Esophagus squamous epithelium (tissue), 5 donors: ENCODE measurements around the gene KRTAP5-1. TPM values are rescaled to one million over a fixed set of nuclear protein-coding genes. Genes with fewer than 3 reads are reported as not detected.

Experiments used
- DNase-seq: peaks from one replicate; lab custom pipeline; 2025; lab: John Stamatoyannopoulos, UW
- H3K27ac ChIP-seq, 4 donors: fragments of 200-600 bp; sonication (generic); one replicate each; pipeline ENCODE4 v1.5.1; 2016 to 2019; ENCODE audit warnings: mild to moderate bottlenecking in 1 of 4
- H3K27me3 ChIP-seq, 4 donors: fragments of 200-600 bp; sonication (generic); 1 replicate in 3 of 4; 2 replicates in 1 of 4; pipeline versions ENCODE4 v1.5.1 to v1.6.0; 2017 to 2021; ENCODE audit warnings: antibody characterized with exemption in 1 of 4
- H3K36me3 ChIP-seq, 3 donors: fragments of 200-600 bp; sonication (generic); one replicate each; pipeline ENCODE4 v1.5.1; 2016 to 2019
- H3K4me1 ChIP-seq, 3 donors: fragments of 200-600 bp; sonication (generic); one replicate each; pipeline ENCODE4 v1.5.1; 2017 to 2019
- H3K4me3 ChIP-seq, 4 donors: fragments of 200-600 bp; sonication (generic); 1 replicate in 3 of 4; 2 replicates in 1 of 4; pipeline ENCODE4 v1.5.1; 2016 to 2019; ENCODE audit warnings: mild to moderate bottlenecking in 2 of 4, moderate library complexity in 1 of 4
- H3K9me3 ChIP-seq, 3 donors: fragments of 200-600 bp; sonication (generic); one replicate each; pipeline ENCODE4 v1.5.1; 2016 to 2019
- CTCF ChIP-seq, 6 experiments: fragments of 450-650 bp in 4 of 6; fragments of 200-600 bp in 2 of 6; sonication (generic) in 2 of 6; IDR thresholded peaks; one replicate each; pipeline ENCODE4 v1.5.1; 2016 to 2019; ENCODE audit warnings: antibody characterized with exemption in 6 of 6, mild to moderate bottlenecking in 4 of 6, moderate library complexity in 4 of 6
- POLR2A ChIP-seq, 4 donors: fragments of 450-650 bp; IDR thresholded peaks; one replicate each; pipeline ENCODE4 v1.6.1; 2017; ENCODE audit warnings: antibody characterized with exemption in 4 of 4, mild to moderate bottlenecking in 4 of 4, moderate library complexity in 3 of 4
- WGBS, 2 donors: methylation state at CpG; one replicate each; pipeline ENCODE4 v1.1.5; 2018; 5-methylcytosine and 5-hydroxymethylcytosine counted together
- intact Hi-C: fragments of 100-400 bp; cut with DNase I; formaldehyde crosslinking; loops from one replicate; pipeline ENCODE4 v1.15.0; 2022
- total RNA-seq, 4 donors: library from RNA; depleted of rRNA; stranded (reverse); fragments of >200 nt; gene quantifications; one replicate each; pipeline ENCODE4 v1.1.0, GENCODE V29; 2016
- donor health status: DM: yes; HTN: yes; CAD: no.

The KRTAP5-1 gene
- total RNA-seq, 4 donors from 2014 or later: not detected

GRCh38 chr11:1571760-1572196 lies 13.3 kb downstream of the KRTAP5-1 start:
- WGBS, 2 donors: no CpG with 5 or more reads among the region's 91 CpGs
- Histone ChIP-seq H3K4me3 (peak overlapping the region; percentile 2 to 71 (median 52)), H3K4me1 (peaks cover 22 to 52% (median 28%) of the 10 kb centered on the region in 3 donors), H3K9me3 (no peaks in the 10 kb centered on the region), H3K36me3 (no peaks in the 10 kb centered on the region), H3K27me3 (peaks cover 0 to 64% (median 7%) of the 10 kb centered on the region in 4 donors), H3K27ac (peak overlapping the region in 3 of 4 donors; percentile 53 to 80 (median 74))
- TF ChIP-seq POLR2A (IDR thresholded peaks at IDR 0.05): no peak
- intact Hi-C loops: loop anchor here (10.0 kb wide), 1 partner anchor 367 kb away; no protein-coding TSS in a partner anchor
- DNase-seq: no peak

GRCh38 chr11:1570896-1571759 lies 14.0 kb downstream of the KRTAP5-1 start:
- intact Hi-C loops: loop anchor here (10.0 kb wide), 1 partner anchor 366 kb away; no protein-coding TSS in a partner anchor
- TF ChIP-seq CTCF (IDR thresholded peaks at IDR 0.05) (no peak), POLR2A (IDR thresholded peaks at IDR 0.05) (no peak)
- no CpG with 5 or more reads among the region's 58 CpGs for WGBS, 2 donors
- Histone ChIP-seq H3K27me3 (peaks cover 0 to 64% (median 7%) of the 10 kb centered on the region in 4 donors), H3K9me3 (no peaks in the 10 kb centered on the region), H3K27ac (peak overlapping the region in 3 of 4 donors; percentile 53 to 80 (median 74)), H3K36me3 (no peaks in the 10 kb centered on the region), H3K4me1 (peaks cover 22 to 52% (median 28%) of the 10 kb centered on the region in 3 donors), H3K4me3 (peak overlapping the region; percentile 2 to 65 (median 52))
- no peak for DNase-seq

DNA sequence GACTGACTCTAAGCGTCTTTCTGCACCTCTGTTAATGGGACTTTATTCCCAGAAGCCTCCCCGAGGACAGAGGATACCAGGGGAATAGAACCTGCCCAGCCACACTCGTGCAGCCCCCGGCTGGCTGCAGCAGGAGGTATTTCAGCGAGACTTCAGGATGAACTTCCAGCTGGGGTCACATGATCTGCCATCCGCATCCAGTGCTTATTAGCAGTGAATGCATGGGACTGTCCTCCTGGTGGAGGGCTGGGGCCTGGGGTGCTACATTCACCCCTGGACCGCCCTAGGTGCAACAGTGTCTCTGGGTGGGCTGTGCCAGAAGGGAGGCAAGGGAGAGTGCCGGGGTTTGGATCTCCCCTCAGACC lies 14.6 kb downstream of the KRTAP5-1 start:
- H3K36me3 ChIP-seq: no peaks in the 10 kb centered on the region
- H3K4me1 ChIP-seq: peaks cover 22 to 52% (median 28%) of the 10 kb centered on the region in 3 donors
- peak overlapping the region in 2 of 4 donors; percentile 74 to 80 for H3K27ac ChIP-seq
- intact Hi-C loops: loop anchor here (10.0 kb wide), 1 partner anchor 366 kb away; no protein-coding TSS in a partner anchor
- H3K4me3 ChIP-seq: peak overlapping the region in 1 of 4 donors; percentile 65
- no peaks in the 10 kb centered on the region for H3K9me3 ChIP-seq
- no peak for DNase-seq
- TF ChIP-seq CTCF (IDR thresholded peaks at IDR 0.05): no peak
- no peak for TF ChIP-seq POLR2A (IDR thresholded peaks at IDR 0.05)
- 67% methylated on average over 1 of the region's 8 CpGs; no CpG with 5 or more reads in 1 of the 2 donors for WGBS, 2 donors
- peaks cover 0 to 62% (median 7%) of the 10 kb centered on the region in 4 donors for H3K27me3 ChIP-seq

- peak overlapping the region in 2 of 4 donors; percentile 74 to 80 for H3K27ac ChIP-seq
- TF ChIP-seq CTCF (IDR thresholded peaks at IDR 0.05): no peak
- TF ChIP-seq POLR2A (IDR thresholded peaks at IDR 0.05): no peak
- intact Hi-C loops: loop anchor here (10.0 kb wide), 1 partner anchor 365 kb away; no protein-coding TSS in a partner anchor
- WGBS, 2 donors: 86 to 100% methylated on average over 1 of the region's 11 CpGs
- H3K4me3 ChIP-seq: no peak overlapping the region
- H3K4me1 ChIP-seq: peaks cover 22 to 53% (median 28%) of the 10 kb centered on the region in 3 donors
- no peaks in the 10 kb centered on the region for H3K36me3 ChIP-seq
- DNase-seq: no peak
- H3K9me3 ChIP-seq: no peaks in the 10 kb centered on the region
- peaks cover 0 to 62% (median 7%) of the 10 kb centered on the region in 4 donors for H3K27me3 ChIP-seq
These were observed 15.1 kb downstream of the KRTAP5-1 start for GRCh38 chr11:1570001-1570453.

- intact Hi-C loops: no loop called here
- Histone ChIP-seq H3K36me3 (no peaks in the 10 kb centered on the region), H3K9me3 (no peaks in the 10 kb centered on the region), H3K27me3 (peaks cover 0 to 62% (median 7%) of the 10 kb centered on the region in 4 donors), H3K27ac (peak overlapping the region in 1 of 4 donors; percentile 74), H3K4me1 (peaks cover 20 to 54% (median 31%) of the 10 kb centered on the region in 3 donors), H3K4me3 (no peak overlapping the region)
- TF ChIP-seq CTCF (IDR thresholded peaks at IDR 0.05): no peak
- no peak for TF ChIP-seq POLR2A (IDR thresholded peaks at IDR 0.05)
- WGBS, 2 donors: 58 to 60% methylated on average over 3 to 8 of the region's 14 CpGs
- DNase-seq: no peak
These were observed 15.8 kb downstream of the KRTAP5-1 start for GRCh38 chr11:1569251-1569780.
